ENCODE results near the gene PRKN.

DNA sequence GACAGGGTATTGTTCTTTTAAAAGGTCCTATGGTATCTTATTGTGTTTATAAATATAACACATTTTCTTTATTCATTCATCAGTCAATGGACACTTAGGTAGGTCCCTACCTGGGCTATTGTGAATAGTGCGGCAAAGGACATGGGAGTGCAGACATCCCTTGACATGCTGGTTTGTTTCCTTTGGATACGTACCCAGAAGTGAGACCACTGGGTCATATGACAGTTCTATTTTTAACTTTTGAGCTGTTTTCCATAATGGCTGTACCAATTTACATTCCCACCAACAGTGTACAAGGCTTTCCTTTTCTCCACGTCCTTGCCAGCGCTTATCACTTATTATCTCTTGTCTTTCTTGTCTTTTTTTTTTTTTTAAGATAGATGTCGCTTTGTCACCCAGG, 627.5 kb downstream of the PRKN start:
- TF ChIP-seq, protein P1, sequence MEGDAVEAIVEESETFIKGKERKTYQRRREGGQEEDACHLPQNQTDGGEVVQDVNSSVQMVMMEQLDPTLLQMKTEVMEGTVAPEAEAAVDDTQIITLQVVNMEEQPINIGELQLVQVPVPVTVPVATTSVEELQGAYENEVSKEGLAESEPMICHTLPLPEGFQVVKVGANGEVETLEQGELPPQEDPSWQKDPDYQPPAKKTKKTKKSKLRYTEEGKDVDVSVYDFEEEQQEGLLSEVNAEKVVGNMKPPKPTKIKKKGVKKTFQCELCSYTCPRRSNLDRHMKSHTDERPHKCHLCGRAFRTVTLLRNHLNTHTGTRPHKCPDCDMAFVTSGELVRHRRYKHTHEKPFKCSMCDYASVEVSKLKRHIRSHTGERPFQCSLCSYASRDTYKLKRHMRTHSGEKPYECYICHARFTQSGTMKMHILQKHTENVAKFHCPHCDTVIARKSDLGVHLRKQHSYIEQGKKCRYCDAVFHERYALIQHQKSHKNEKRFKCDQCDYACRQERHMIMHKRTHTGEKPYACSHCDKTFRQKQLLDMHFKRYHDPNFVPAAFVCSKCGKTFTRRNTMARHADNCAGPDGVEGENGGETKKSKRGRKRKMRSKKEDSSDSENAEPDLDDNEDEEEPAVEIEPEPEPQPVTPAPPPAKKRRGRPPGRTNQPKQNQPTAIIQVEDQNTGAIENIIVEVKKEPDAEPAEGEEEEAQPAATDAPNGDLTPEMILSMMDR (IDR thresholded peaks at IDR 0.05): no peak
- no peak for TF ChIP-seq POLR2A (IDR thresholded peaks at IDR 0.05)
